ENCODE data around the gene BRINP1. TPM values are rescaled to one million over a fixed set of nuclear protein-coding genes. Genes with fewer than 3 reads are reported as not detected.

Gene BRINP1
- total and polyA plus RNA-seq, 2 experiments from 2014 or later: 13.4 to 33.5 TPM

DNA sequence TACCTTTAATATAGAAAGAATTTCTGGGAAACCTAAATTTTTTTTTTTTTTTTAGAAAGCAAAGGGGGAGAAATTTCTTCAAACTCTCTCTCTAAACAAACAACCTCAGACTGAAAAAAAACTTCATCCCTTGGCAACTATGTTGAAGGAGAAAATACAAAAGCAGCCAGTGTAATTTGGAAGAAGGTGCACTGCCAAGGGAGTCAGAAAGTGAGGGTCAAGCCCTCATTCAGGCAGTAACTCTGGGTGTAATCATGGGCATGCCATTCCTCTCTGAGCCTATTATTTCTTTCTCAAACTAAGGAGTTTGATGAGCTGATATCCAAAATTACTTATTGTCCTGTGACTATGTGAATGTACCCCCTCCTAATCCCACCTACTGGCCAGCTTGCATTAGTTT, 203.1 kb downstream of the BRINP1 start (continued):
- TF ChIP-seq CREB1 (CRISPR knock-in tag; IDR thresholded peaks at IDR 0.05; ENCODE audit: low read depth): no peak
- TF ChIP-seq NANOG (IDR thresholded peaks at IDR 0.05; ENCODE audit: borderline replicate concordance): no peak

DNA sequence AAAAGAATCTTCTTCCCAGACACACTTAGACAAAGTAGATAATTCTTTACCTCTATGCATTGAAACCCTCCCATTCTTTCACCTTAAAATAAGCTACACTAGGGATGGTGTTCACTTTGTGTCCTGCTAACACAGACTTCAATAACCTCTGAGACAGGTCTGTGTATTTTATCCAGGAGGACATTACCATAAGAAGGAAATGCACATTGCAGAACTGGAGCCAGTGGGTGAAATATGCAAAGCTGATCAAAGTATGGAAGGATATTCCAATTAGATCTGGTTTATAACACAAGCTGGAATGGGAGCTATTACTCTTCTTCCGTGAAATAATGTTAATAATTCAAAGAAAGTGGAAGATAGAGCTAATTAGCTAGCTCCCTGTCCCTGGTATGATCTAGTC, 204.1 kb downstream of the BRINP1 start:
- Histone ChIP-seq H3K27me3 (ENCODE audit: insufficient read depth) (no peaks in the 10 kb centered on the region), H4K20me1 (replicated peaks; ENCODE audit: insufficient read depth) (no peaks in the 10 kb centered on the region), H3K27ac (ENCODE audit: low read depth) (no peak overlapping the region), H3K9me2 (ENCODE audit: insufficient read depth) (0 out of 2 replicates have a peak, but pooled peaks cover 7% of the 10 kb centered on the region), H3K4me3 (no peak overlapping the region), H3K79me2 (replicated peaks; ENCODE audit: insufficient read depth) (no peaks in the 10 kb centered on the region), H2AFZ (no peak overlapping the region), H3K36me3 (ENCODE audit: insufficient read depth) (no peaks in the 10 kb centered on the region; the same call in 1 of the 2 replicates), H3K4me2 (no peak overlapping the region), H3K4me1 (ENCODE audit: insufficient read depth) (peaks cover 8% of the 10 kb centered on the region; the same call in 1 of the 2 replicates), H3F3A (replicated peaks; ENCODE audit: low read depth) (no peaks in the 10 kb centered on the region)
- ATAC-seq (no peak), DNase-seq (ENCODE audit: low spot score) (no peak)
- Mint-ChIP-seq H3K27ac (no peak overlapping the region), H3K4me1 (peaks cover 9% of the 10 kb centered on the region), H3K36me3 (ENCODE audit: low read depth) (peaks cover 18% of the 10 kb centered on the region), H3K27me3 (ENCODE audit: insufficient read depth, low read depth, poor library complexity) (peaks cover 7% of the 10 kb centered on the region), H3K9me3 (no peaks in the 10 kb centered on the region; the same call in 2 of the 3 replicates), H3K4me3 (no peak overlapping the region)
- TF ChIP-seq, protein P1, sequence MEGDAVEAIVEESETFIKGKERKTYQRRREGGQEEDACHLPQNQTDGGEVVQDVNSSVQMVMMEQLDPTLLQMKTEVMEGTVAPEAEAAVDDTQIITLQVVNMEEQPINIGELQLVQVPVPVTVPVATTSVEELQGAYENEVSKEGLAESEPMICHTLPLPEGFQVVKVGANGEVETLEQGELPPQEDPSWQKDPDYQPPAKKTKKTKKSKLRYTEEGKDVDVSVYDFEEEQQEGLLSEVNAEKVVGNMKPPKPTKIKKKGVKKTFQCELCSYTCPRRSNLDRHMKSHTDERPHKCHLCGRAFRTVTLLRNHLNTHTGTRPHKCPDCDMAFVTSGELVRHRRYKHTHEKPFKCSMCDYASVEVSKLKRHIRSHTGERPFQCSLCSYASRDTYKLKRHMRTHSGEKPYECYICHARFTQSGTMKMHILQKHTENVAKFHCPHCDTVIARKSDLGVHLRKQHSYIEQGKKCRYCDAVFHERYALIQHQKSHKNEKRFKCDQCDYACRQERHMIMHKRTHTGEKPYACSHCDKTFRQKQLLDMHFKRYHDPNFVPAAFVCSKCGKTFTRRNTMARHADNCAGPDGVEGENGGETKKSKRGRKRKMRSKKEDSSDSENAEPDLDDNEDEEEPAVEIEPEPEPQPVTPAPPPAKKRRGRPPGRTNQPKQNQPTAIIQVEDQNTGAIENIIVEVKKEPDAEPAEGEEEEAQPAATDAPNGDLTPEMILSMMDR (conservative IDR thresholded peaks at IDR 0.05; ENCODE audit: low read depth in 2 of 2): no peak
- TF ChIP-seq ZNF114 (CRISPR knock-in tag; IDR thresholded peaks at IDR 0.05) (no peak), EZH2 (IDR thresholded peaks at IDR 0.05; ENCODE audit: low read depth, unreplicated experiment) (no peak), EZH2phosphoT487 (IDR thresholded peaks at IDR 0.05; ENCODE audit: unreplicated experiment) (no peak), POLR2AphosphoS5 (IDR thresholded peaks at IDR 0.05; ENCODE audit: low read depth) (no peak), CREB1 (CRISPR knock-in tag; IDR thresholded peaks at IDR 0.05; ENCODE audit: low read depth) (no peak)
- TF ChIP-seq, protein P2, sequence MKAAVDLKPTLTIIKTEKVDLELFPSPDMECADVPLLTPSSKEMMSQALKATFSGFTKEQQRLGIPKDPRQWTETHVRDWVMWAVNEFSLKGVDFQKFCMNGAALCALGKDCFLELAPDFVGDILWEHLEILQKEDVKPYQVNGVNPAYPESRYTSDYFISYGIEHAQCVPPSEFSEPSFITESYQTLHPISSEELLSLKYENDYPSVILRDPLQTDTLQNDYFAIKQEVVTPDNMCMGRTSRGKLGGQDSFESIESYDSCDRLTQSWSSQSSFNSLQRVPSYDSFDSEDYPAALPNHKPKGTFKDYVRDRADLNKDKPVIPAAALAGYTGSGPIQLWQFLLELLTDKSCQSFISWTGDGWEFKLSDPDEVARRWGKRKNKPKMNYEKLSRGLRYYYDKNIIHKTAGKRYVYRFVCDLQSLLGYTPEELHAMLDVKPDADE (IDR thresholded peaks at IDR 0.05): no peak
- TF ChIP-seq, protein P3, sequence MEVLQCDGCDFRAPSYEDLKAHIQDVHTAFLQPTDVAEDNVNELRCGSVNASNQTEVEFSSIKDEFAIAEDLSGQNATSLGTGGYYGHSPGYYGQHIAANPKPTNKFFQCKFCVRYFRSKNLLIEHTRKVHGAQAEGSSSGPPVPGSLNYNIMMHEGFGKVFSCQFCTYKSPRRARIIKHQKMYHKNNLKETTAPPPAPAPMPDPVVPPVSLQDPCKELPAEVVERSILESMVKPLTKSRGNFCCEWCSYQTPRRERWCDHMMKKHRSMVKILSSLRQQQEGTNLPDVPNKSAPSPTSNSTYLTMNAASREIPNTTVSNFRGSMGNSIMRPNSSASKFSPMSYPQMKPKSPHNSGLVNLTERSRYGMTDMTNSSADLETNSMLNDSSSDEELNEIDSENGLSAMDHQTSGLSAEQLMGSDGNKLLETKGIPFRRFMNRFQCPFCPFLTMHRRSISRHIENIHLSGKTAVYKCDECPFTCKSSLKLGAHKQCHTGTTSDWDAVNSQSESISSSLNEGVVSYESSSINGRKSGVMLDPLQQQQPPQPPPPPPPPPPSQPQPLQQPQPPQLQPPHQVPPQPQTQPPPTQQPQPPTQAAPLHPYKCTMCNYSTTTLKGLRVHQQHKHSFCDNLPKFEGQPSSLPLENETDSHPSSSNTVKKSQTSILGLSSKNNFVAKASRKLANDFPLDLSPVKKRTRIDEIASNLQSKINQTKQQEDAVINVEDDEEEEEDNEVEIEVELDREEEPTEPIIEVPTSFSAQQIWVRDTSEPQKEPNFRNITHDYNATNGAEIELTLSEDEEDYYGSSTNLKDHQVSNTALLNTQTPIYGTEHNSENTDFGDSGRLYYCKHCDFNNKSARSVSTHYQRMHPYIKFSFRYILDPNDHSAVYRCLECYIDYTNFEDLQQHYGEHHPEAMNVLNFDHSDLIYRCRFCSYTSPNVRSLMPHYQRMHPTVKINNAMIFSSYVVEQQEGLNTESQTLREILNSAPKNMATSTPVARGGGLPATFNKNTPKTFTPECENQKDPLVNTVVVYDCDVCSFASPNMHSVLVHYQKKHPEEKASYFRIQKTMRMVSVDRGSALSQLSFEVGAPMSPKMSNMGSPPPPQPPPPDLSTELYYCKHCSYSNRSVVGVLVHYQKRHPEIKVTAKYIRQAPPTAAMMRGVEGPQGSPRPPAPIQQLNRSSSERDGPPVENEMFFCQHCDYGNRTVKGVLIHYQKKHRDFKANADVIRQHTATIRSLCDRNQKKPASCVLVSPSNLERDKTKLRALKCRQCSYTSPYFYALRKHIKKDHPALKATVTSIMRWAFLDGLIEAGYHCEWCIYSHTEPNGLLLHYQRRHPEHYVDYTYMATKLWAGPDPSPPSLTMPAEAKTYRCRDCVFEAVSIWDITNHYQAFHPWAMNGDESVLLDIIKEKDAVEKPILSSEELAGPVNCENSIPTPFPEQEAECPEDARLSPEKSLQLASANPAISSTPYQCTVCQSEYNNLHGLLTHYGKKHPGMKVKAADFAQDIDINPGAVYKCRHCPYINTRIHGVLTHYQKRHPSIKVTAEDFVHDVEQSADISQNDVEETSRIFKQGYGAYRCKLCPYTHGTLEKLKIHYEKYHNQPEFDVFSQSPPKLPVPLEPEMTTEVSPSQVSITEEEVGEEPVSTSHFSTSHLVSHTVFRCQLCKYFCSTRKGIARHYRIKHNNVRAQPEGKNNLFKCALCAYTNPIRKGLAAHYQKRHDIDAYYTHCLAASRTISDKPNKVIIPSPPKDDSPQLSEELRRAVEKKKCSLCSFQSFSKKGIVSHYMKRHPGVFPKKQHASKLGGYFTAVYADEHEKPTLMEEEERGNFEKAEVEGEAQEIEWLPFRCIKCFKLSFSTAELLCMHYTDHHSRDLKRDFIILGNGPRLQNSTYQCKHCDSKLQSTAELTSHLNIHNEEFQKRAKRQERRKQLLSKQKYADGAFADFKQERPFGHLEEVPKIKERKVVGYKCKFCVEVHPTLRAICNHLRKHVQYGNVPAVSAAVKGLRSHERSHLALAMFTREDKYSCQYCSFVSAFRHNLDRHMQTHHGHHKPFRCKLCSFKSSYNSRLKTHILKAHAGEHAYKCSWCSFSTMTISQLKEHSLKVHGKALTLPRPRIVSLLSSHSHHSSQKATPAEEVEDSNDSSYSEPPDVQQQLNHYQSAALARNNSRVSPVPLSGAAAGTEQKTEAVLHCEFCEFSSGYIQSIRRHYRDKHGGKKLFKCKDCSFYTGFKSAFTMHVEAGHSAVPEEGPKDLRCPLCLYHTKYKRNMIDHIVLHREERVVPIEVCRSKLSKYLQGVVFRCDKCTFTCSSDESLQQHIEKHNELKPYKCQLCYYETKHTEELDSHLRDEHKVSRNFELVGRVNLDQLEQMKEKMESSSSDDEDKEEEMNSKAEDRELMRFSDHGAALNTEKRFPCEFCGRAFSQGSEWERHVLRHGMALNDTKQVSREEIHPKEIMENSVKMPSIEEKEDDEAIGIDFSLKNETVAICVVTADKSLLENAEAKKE (CRISPR knock-in tag; IDR thresholded peaks at IDR 0.05): no peak
